IMR-90 (cell line): ENCODE results near the gene TASP1. TPM values are rescaled to one million over a fixed set of nuclear protein-coding genes. Genes with fewer than 3 reads are reported as not detected.

ENCODE experiments used
- ATAC-seq: fragments of 200-7000 bp; cut with Tn5 transposase; 2 replicates; pipeline ENCODE4 v1.9.1; 2020; ENCODE audit warnings: low read depth, mild to moderate bottlenecking, moderate library complexity
- BruUV-seq: library from RNA; stranded (reverse); fragments of 400-500 nt; replicated peaks from 2 replicates; lab custom pipeline; 2021; lab: Mats Ljungman, UMichigan
- CTCF ChIA-PET: fragments of 300-600 bp; formaldehyde crosslinking; extraction: SDS; loops from one replicate; lab custom pipeline; 2021; ENCODE audit warnings: antibody characterized with exemption; lab: Yijun Ruan, JAX
- POLR2A ChIA-PET: fragments of 300-600 bp; sonication (Branson Sonifier 250); formaldehyde crosslinking; loops from one replicate; lab custom pipeline; 2022; ENCODE audit warnings: antibody characterized with exemption; ENCODE audit not compliant: unreplicated experiment; lab: Charles Lee
- DNase-seq: peaks from one replicate; pipeline ENCODE4 v3.0.0; 2013
- H2AFZ ChIP-seq: replicated peaks from 2 replicates; pipeline ENCODE3; 2013; ENCODE audit warnings: low read length, mild to moderate bottlenecking; ENCODE audit not compliant: poor library complexity
- H2AK5ac ChIP-seq: 2 replicates; pipeline ENCODE4 v1.6.1; 2013; ENCODE audit warnings: low read depth, low read length, inconsistent platforms
- H2AK9ac ChIP-seq: replicated peaks from 2 replicates; pipeline ENCODE3; 2013; ENCODE audit warnings: mild to moderate bottlenecking, low read depth, low read length, moderate library complexity; ENCODE audit not compliant: poor library complexity
- H2BK120ac ChIP-seq: 2 replicates; pipeline ENCODE4 v1.6.1; 2013; ENCODE audit warnings: low read depth, low read length, inconsistent platforms
- H2BK15ac ChIP-seq: 3 replicates; pipeline ENCODE4 v1.6.1; 2013; ENCODE audit warnings: low read depth, low read length, inconsistent platforms
- H2BK20ac ChIP-seq: 2 replicates; pipeline ENCODE4 v1.6.1; 2013; ENCODE audit warnings: low read depth, mild to moderate bottlenecking, inconsistent platforms, low read length, moderate library complexity
- H2BK5ac ChIP-seq: 2 replicates; pipeline ENCODE4 v1.6.1; 2013; ENCODE audit warnings: mild to moderate bottlenecking, low read depth, low read length, inconsistent platforms; ENCODE audit not compliant: poor library complexity, severe bottlenecking
- H3K14ac ChIP-seq: replicated peaks from 2 replicates; pipeline ENCODE4 v1.6.1; 2013; ENCODE audit warnings: low read depth, low read length, inconsistent platforms
- H3K18ac ChIP-seq: 2 replicates; pipeline ENCODE4 v1.6.1; 2013; ENCODE audit warnings: low read depth, low read length, control low read depth
- H3K23ac ChIP-seq: 2 replicates; pipeline ENCODE4 v1.6.1; 2013; ENCODE audit warnings: low read depth, low read length, inconsistent platforms
- H3K27ac ChIP-seq: 2 replicates; pipeline ENCODE4 v1.5.1; 2013; ENCODE audit warnings: mild to moderate bottlenecking, control low read depth, low read length; ENCODE audit not compliant: insufficient read depth
- H3K27me3 ChIP-seq: 2 replicates; pipeline ENCODE4 v1.6.1; 2013; ENCODE audit warnings: low read length; ENCODE audit not compliant: control insufficient read depth, insufficient read depth
- H3K36me3 ChIP-seq: 2 replicates; pipeline ENCODE4 v1.6.1; 2013; ENCODE audit warnings: low read length, mixed read lengths; ENCODE audit not compliant: control insufficient read depth, insufficient read depth
- H3K4ac ChIP-seq: 2 replicates; pipeline ENCODE4 v1.6.1; 2013; ENCODE audit warnings: low read depth, low read length, inconsistent platforms
- H3K4me1 ChIP-seq: 2 replicates; pipeline ENCODE4 v1.6.1; 2013; ENCODE audit warnings: low read length, mixed read lengths; ENCODE audit not compliant: control insufficient read depth, insufficient read depth
- H3K4me2 ChIP-seq: 2 replicates; pipeline ENCODE4 v1.6.1; 2013; ENCODE audit warnings: low read depth, mild to moderate bottlenecking, control low read depth, low read length, moderate library complexity
- H3K4me3 ChIP-seq: 2 replicates; pipeline ENCODE4 v1.5.1; 2013; ENCODE audit warnings: low read depth, mild to moderate bottlenecking, control low read depth, low read length, moderate library complexity; ENCODE audit not compliant: insufficient read depth
- H3K56ac ChIP-seq: 2 replicates; pipeline ENCODE4 v1.6.1; 2013; ENCODE audit warnings: low read length, inconsistent platforms; ENCODE audit not compliant: insufficient read depth; ENCODE audit errors: extremely low read depth
- H3K79me1 ChIP-seq, 2 experiments: 2 replicates each; pipeline ENCODE4 v1.6.1; 2013; ENCODE audit warnings: low read length in 2 of 2, inconsistent platforms in 1 of 2, low read depth in 1 of 2
- H3K9ac ChIP-seq: 2 replicates; pipeline ENCODE4 v1.6.1; 2013; ENCODE audit warnings: low read depth, low read length, control low read depth
- H3K9me1 ChIP-seq: 2 replicates; pipeline ENCODE4 v1.6.1; 2013; ENCODE audit warnings: low read length, inconsistent platforms; ENCODE audit not compliant: insufficient read depth
- H3K9me3 ChIP-seq: 2 replicates; pipeline ENCODE4 v1.6.1; 2013; ENCODE audit warnings: low read length; ENCODE audit not compliant: control insufficient read depth, insufficient read depth
- H4K20me1 ChIP-seq: 2 replicates; pipeline ENCODE4 v1.6.1; 2013; ENCODE audit warnings: low read length, inconsistent platforms; ENCODE audit not compliant: insufficient read depth
- H4K5ac ChIP-seq: 2 replicates; pipeline ENCODE4 v1.6.1; 2013; ENCODE audit warnings: mild to moderate bottlenecking, low read depth, low read length, control low read depth
- H4K8ac ChIP-seq, 2 experiments: 2 replicates each; pipeline ENCODE4 v1.6.1; 2013; ENCODE audit warnings: low read depth in 2 of 2, low read length in 2 of 2, control low read depth in 1 of 2, inconsistent platforms in 1 of 2
- H4K91ac ChIP-seq: 2 replicates; pipeline ENCODE4 v1.6.1; 2013; ENCODE audit warnings: low read depth, low read length, inconsistent platforms; ENCODE audit not compliant: insufficient read depth
- BHLHE40 ChIP-seq: fragments of 150-350 bp; IDR thresholded peaks from 2 replicates; pipeline ENCODE4 v1.6.1; 2016; ENCODE audit warnings: mild to moderate bottlenecking, low read depth, low read length
- CEBPB ChIP-seq: IDR thresholded peaks from 2 replicates; pipeline ENCODE4 v1.6.1; 2012; ENCODE audit warnings: low read depth, low read length, improper control_type of control experiment
- CHD1 ChIP-seq: IDR thresholded peaks from 2 replicates; pipeline ENCODE4 v1.6.1; 2012; ENCODE audit warnings: low read depth, low read length, improper control_type of control experiment
- CTCF ChIP-seq: conservative IDR thresholded peaks from 2 replicates; pipeline ENCODE4 v1.5.1; 2012; ENCODE audit warnings: mild to moderate bottlenecking, low read depth, low read length, improper control_type of control experiment
- ELK1 ChIP-seq: fragments of 150-350 bp; IDR thresholded peaks from 2 replicates; pipeline ENCODE4 v1.6.1; 2016; ENCODE audit warnings: low read depth, mild to moderate bottlenecking, low read length, moderate library complexity, borderline replicate concordance
- FOS ChIP-seq: fragments of 150-350 bp; IDR thresholded peaks from 2 replicates; pipeline ENCODE4 v1.6.1; 2016; ENCODE audit warnings: low read depth, low read length
- MAFK ChIP-seq: IDR thresholded peaks from 2 replicates; pipeline ENCODE4 v1.6.1; 2012; ENCODE audit warnings: low read depth, low read length, improper control_type of control experiment
- MAZ ChIP-seq: IDR thresholded peaks from 2 replicates; pipeline ENCODE4 v1.6.1; 2012; ENCODE audit warnings: low read depth, mild to moderate bottlenecking, low read length, improper control_type of control experiment, moderate library complexity, borderline replicate concordance
- MXI1 ChIP-seq: IDR thresholded peaks from 2 replicates; pipeline ENCODE4 v1.6.1; 2012; ENCODE audit warnings: low read depth, mild to moderate bottlenecking, low read length, moderate library complexity, borderline replicate concordance
- NFE2L2 ChIP-seq: fragments of 150-350 bp; IDR thresholded peaks from 2 replicates; pipeline ENCODE4 v1.6.1; 2016; ENCODE audit warnings: low read depth, mild to moderate bottlenecking, low read length
- RAD21 ChIP-seq: IDR thresholded peaks from 2 replicates; pipeline ENCODE4 v1.6.1; 2012; ENCODE audit warnings: low read length, improper control_type of control experiment
- RFX5 ChIP-seq: IDR thresholded peaks from 2 replicates; pipeline ENCODE4 v1.8.0; 2012; ENCODE audit warnings: low read depth, mild to moderate bottlenecking, low read length, moderate library complexity
- SMC3 ChIP-seq: fragments of 150-350 bp; IDR thresholded peaks from 2 replicates; pipeline ENCODE4 v1.6.1; 2016; ENCODE audit warnings: low read depth, mild to moderate bottlenecking, antibody characterized with exemption, low read length, moderate library complexity
- WGBS, 2 experiments: methylation state at CpG; one replicate each; pipeline versions ENCODE4 v1.1.5 to v1.1.7; 2013; ENCODE audit warnings: missing lambda C conversion rate in 2 of 2; ENCODE audit not compliant: insufficient read length in 1 of 2; ENCODE audit errors: extremely low coverage in 2 of 2; 5-methylcytosine and 5-hydroxymethylcytosine counted together
- dilution Hi-C: fragments of 300-500 bp; cut with HindIII; formaldehyde crosslinking; loops from one replicate; pipeline ENCODE4 v1.14.3; 2018; ENCODE audit warnings: low sequenced_read_pairs; ENCODE audit not compliant: unreplicated experiment
- in situ Hi-C: fragments of 300-500 bp; cut with MboI; formaldehyde crosslinking; loops from 3 replicates; pipeline ENCODE4 v1.14.3; 2019; ENCODE audit warnings: low sequenced_read_pairs, inconsistent platforms, mixed read lengths
- intact Hi-C: fragments of 100-400 bp; cut with micrococcal nuclease; formaldehyde crosslinking; loops from 2 replicates; pipeline ENCODE4 v1.10.0; 2022
- polyA plus RNA-seq, 3 experiments: library from polyadenylated mRNA; depleted of rRNA; stranded (reverse); fragments of >200 nt; gene quantifications; 2 replicates each; pipeline ENCODE4 v1.2.3, GENCODE V29; 2012; ENCODE audit warnings: low replicate concordance in 1 of 3
- total RNA-seq: library from RNA; depleted of rRNA; stranded (reverse); fragments of >200 nt; gene quantifications from 2 replicates; pipeline ENCODE4 v1.2.3, GENCODE V29; 2012
- TF ChIP-seq, protein P1 (sequence below): fragments of 150-350 bp; IDR thresholded peaks from 2 replicates; pipeline ENCODE4 v1.6.1; 2017; ENCODE audit warnings: mild to moderate bottlenecking, antibody characterized with exemption, low read length, low read depth

The TASP1 gene
- total and polyA plus RNA-seq, 2 of the 4 experiments (the other 2 are of a cell fraction), result 3.9 to 7.9 TPM

- in situ Hi-C loops, result loop anchor here (25.0 kb wide), 2 partner anchors 97 to 303 kb away; no protein-coding TSS in a partner anchor
- H3K4me3 ChIP-seq, result no peak overlapping the region
- no peak overlapping the region for H3K18ac ChIP-seq
- no peak overlapping the region for H4K91ac ChIP-seq
- no peaks in the 10 kb centered on the region for H3K79me1 ChIP-seq
- no peaks in the 10 kb centered on the region for H3K27me3 ChIP-seq
- no peak overlapping the region for H3K9ac ChIP-seq
- peak; percentile 71 for TF ChIP-seq CTCF
- no peak for TF ChIP-seq ELK1
- TF ChIP-seq RAD21, result peak; percentile 76
- TF ChIP-seq, protein P1, sequence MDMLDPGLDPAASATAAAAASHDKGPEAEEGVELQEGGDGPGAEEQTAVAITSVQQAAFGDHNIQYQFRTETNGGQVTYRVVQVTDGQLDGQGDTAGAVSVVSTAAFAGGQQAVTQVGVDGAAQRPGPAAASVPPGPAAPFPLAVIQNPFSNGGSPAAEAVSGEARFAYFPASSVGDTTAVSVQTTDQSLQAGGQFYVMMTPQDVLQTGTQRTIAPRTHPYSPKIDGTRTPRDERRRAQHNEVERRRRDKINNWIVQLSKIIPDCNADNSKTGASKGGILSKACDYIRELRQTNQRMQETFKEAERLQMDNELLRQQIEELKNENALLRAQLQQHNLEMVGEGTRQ, result no peak
- TF ChIP-seq NFE2L2, result no peak
- TF ChIP-seq SMC3, result peak; percentile 52
- no peak for TF ChIP-seq MAFK
- TF ChIP-seq FOS, result no peak
- TF ChIP-seq RFX5, result no peak
- no peak for TF ChIP-seq CHD1
- no peak for TF ChIP-seq MAZ
- no peak for TF ChIP-seq BHLHE40
- no peak for TF ChIP-seq MXI1
- TF ChIP-seq CEBPB, result no peak
- H3K4me2 ChIP-seq, result no peak overlapping the region
- WGBS, 2 experiments, result 81% methylated on average over 2 of the region's 3 CpGs; no CpG with 5 or more reads in 1 of the 2 experiments
- H4K5ac ChIP-seq, result no peak overlapping the region
- no peak overlapping the region for H2BK15ac ChIP-seq
- dilution Hi-C loops, result no loop called here
- no TSS peak for BruUV-seq
- ChIA-PET CTCF (interaction anchor here (0.5 to 1.7 kb wide), 3 partner anchors 88 to 159 kb away, joined by 3 to 5 read pairs (median 4); no protein-coding TSS in a partner anchor), POLR2A (no interaction called here)
- no peak overlapping the region for H3K23ac ChIP-seq
- intact Hi-C loops, result loop anchor here (1.0 to 10.0 kb wide), 2 partner anchors 87 to 316 kb away; no protein-coding TSS in a partner anchor
- H4K8ac ChIP-seq, result no peak overlapping the region
- H2AFZ ChIP-seq, result no peak overlapping the region
- H2AK9ac ChIP-seq, result no peak overlapping the region
- peak; percentile 41 for DNase-seq
- no peak overlapping the region for H3K4ac ChIP-seq
- ATAC-seq, result peak; percentile 53
- no peaks in the 10 kb centered on the region for H3K36me3 ChIP-seq
- no peak overlapping the region for H3K56ac ChIP-seq
- no peaks in the 10 kb centered on the region; the same call in 1 of the 2 replicates for H3K9me1 ChIP-seq
- no peak overlapping the region for H3K14ac ChIP-seq
- no peak overlapping the region for H2BK20ac ChIP-seq
- H4K20me1 ChIP-seq, result no peaks in the 10 kb centered on the region
- H3K4me1 ChIP-seq, result peaks cover 3% of the 10 kb centered on the region
- H3K9me3 ChIP-seq, result no peaks in the 10 kb centered on the region
- H2BK5ac ChIP-seq, result no peak overlapping the region
- no peak overlapping the region for H3K27ac ChIP-seq
- H2BK120ac ChIP-seq, result no peak overlapping the region
- no peak overlapping the region for H2AK5ac ChIP-seq
These were observed 179.8 kb downstream of the TASP1 start for GRCh38 chr20:13458860-13459451.
